Glomerular visceral epithelial cell (primary cell): ENCODE data around the gene DGKI.

Experiments
- DNase-seq: peaks from one replicate; pipeline ENCODE4 v3.0.0-alpha.2; 2016; ENCODE audit errors: extremely low spot score

DGKI gene

GRCh38 chr7:137846827-137847567 is at the start of gene DGKI:
TSS of gene DGKI (minus strand) at chr7:137846974.
- DNase-seq, result no peak

DNA sequence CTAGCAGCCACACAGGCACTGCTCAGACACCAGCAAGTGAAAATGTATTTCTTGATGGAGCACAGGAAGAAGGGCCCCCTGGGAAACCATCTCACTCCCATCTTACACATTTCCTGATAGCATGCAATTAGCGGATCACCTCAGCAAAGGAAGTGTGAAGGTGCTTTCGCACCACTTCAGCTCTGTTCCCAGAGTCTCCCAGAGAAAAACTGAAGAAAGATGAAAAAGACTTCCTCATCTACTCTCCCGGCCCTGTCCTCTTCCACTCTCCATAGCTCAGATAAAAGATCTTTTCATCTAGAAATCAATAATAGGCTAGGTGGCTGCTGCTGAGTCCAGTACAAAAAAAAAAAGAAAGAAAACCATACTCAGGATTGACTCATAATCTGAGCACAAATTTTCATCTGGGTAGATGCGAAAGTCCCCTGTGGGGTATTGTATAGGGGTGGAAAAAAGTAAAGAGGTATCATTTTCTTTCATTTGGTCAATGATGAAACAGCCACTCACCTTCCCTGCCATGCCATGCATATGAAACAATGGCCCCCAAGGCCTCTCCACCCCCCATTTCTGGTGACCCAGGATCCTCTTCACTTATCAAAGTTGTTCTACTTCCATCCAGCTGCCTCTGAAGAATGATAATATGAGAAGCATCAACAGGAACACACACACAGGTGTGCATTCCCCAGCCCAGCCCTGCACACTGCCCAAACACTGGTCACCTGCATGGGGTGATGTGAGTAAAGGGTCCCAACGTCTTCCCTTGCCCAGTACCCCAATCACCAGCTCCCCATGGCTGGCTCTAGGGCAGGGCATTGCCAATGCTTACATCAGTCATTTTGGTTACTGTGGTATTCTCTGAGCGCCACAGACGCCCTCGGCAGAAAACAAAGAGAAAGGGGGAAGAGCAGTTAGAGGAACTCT is 48.8 kb upstream of the DGKI start:
- DNase-seq, result no peak

GRCh38 chr7:137893143-137893742 is 46.5 kb upstream of the DGKI start:
- no peak for DNase-seq

GRCh38 chr7:137891016-137891655 is 44.4 kb upstream of the DGKI start:
- no peak for DNase-seq

DNA sequence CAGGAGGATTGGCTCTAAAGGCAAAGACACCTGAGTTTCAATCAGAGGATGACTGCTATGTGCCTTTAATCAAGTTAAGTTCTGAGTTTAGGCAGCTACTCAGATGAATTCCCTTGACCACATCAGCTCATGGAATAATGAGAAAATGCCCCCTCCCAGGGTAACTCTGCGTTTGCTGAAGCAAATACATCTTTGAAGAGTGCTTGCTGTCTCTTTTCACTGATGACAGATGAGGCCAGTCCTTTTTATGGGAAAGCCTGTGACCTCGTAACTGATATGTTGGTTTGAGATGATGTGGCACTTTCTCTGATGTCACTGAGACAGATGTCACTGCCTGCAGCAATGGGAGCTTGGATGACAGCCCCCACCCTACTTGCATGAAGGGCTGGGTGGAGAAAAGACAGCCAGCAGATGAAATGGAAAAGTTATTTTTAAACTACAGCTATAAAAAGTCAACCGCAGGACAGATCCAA is 43.7 kb upstream of the DGKI start:
- DNase-seq, result no peak

- no peak for DNase-seq
These were observed 41.5 kb upstream of the DGKI start for GRCh38 chr7:137888241-137888640.

- no peak for DNase-seq
These were observed 40.0 kb upstream of the DGKI start for GRCh38 chr7:137886746-137887145.

DNA sequence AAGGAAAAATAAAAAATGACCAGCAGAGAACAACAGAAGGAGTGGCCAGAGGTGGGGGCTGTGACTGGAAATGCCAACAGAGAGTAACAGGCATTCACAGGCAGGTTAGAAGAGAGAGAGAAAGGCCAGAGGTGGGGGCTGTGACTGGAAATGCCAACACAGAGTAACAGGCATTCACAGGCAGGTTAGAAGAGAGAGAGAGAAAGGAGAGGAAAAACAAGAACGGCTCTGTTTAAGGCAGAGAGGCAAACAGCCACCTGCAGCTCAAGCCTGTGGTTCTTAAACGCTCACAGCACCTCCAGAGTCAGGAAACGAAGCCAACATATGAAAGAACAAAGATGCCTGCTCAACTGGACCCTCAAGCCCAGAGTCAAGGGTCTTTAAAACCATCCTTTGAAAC is 39.5 kb upstream of the DGKI start:
- DNase-seq, result no peak

DNA sequence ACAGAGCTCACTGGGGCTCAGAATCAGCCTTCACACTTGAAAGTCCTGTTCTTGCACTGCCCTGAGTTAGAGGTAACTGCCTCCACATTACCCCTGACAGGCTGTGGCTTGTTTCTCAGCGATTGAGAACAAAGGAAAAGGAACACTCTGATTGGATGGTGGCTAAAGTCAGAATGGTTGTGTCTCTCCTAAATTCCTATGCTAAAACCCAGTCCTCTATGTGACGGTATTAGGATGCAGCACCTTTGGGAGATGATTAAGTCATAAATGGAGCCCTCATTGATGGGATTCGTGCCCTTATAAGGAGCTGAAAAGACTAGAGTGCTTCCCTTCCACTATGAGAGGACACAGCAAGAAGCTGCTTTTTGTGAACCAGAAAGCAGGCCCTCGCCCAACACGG is 38.9 kb upstream of the DGKI start:
- no peak for DNase-seq

DNA sequence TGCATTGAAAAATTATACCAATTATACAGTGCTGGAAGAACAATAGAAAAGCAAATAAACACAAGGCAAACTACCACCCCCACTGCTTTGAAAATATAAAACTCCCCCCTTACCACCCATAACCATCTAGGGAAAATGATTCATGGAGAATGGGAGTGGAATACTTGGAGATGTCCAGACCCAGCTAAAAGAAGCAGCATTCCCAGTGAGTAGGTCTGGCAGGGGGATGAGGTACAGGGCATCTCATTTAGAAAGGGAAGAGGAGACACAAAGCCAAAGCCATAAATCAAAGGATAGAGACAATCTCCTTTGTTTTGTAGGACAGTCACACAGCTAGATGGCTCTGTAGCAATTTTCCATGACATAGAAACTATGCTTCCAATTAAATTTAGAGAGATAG is 36.0 kb upstream of the DGKI start:
- DNase-seq, result peak; percentile 45

DNA sequence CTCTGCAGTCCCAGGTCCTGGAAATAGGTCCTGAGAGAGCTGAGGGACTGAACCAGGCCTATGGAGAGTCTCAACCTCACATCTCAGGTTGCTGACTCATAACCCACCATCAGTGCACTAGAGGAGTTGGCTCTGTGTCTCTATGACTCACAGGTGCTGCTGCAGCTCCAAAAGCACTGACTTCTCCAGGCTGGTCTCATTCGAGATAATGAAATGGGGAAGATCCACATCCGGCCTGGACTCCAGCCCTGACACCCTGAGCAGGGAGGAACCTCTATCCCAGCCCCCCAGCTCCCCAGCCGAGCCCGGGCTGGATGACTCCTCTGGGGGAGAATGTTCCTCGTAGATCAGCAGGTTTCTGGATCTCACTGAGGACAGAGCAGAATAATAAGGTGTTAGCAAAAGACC is 35.5 kb upstream of the DGKI start:
- DNase-seq, result peak; percentile 99

DNA sequence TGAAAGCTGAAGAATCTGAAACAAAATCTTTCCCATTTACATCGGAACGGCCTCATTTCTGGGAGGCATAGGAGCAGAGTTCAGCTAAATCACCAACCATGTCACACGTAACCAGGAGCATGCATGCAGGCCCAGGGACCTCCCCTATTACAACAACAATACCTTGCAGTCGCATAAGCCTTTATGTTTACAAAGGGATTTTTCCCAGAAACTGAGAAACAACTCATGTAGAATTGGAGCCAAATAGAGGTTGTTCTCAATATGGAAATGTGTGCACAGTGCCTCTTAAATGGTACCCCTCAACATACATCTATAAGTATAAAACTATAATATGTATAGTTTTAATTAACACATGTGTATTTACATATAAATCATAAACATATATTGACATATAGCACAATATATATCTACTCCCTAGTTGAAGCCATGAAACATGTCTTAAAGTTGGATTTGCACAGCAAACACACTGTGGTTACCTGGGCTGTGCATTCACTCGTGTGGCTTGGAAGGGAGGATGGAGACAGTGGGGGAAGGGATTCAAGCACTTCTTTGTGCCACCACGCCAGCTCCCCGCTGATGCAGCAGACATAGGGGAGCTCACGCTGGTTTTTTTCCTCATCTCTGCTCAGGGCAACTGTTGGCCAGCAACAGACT is 35.0 kb upstream of the DGKI start:
- DNase-seq, result no peak

DNA sequence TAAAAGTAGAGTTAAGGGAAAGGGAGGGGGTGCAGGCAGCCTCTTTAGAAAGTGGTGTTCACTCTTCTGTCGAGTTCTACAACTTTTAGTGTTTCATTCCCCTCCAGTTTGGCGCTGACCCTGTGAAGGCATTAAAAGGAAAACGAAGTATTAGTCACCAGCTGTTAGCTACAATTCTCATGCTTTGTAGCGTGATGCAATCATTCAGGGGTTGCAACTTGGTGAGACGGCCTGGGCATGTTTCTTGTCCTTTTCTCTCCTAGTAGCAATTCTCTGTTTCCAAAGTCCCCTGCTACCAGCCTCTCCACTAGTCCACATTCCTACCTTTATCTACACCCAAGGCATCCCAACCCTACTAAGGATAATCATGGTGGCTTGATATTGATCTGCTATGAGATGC is 33.7 kb upstream of the DGKI start:
- peak; percentile 65 for DNase-seq

- DNase-seq, result peak; percentile 55
These were observed 32.8 kb upstream of the DGKI start for GRCh38 chr7:137879357-137880158.

- no peak for DNase-seq
These were observed 31.7 kb upstream of the DGKI start for GRCh38 chr7:137878333-137878961.

- no peak for DNase-seq
These were observed 30.4 kb upstream of the DGKI start for GRCh38 chr7:137877027-137877675.

GRCh38 chr7:137875746-137876145 is 29.0 kb upstream of the DGKI start:
- DNase-seq, result peak; percentile 56

GRCh38 chr7:137873979-137874777 is 27.4 kb upstream of the DGKI start:
- DNase-seq, result peak; percentile 92

DNA sequence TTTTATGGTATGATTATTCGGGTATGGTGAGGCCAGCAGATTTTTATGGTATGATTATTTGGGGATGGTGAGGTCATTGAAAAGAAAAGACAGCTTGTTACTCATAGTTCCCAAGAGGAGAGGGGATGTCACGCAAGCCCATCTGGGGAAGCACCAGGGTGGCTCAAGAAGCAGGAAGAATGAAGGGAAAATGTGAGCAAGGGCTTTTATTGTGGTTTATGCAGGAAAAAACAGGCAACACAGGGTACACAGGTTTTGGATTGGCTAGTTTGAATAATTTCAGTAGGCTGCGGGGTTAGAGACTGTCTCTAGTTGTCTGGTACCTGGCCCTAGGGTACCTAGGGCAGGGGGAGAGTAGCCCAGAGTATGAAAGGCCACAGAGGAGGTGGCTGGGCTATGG is 26.8 kb upstream of the DGKI start:
- DNase-seq, result peak; percentile 92
